GM06990 (cell line): Measurements from ENCODE around the gene MSI2.

Source experiments
- DNase-seq: peaks from one replicate; pipeline ENCODE4 v3.0.0-alpha.2; 2011; ENCODE audit not compliant: insufficient read length; ENCODE audit errors: extremely low read depth
- H3K27me3 ChIP-seq: replicated peaks from 2 replicates; pipeline ENCODE4 v1.6.0; 2011; ENCODE audit warnings: low read length; ENCODE audit not compliant: control insufficient read depth, insufficient read depth
- H3K36me3 ChIP-seq: 2 replicates; pipeline ENCODE4 v1.5.1; 2011; ENCODE audit warnings: low read length; ENCODE audit not compliant: control insufficient read depth, insufficient read depth
- H3K4me3 ChIP-seq: replicated peaks from 2 replicates; pipeline ENCODE4 v1.5.1; 2011; ENCODE audit warnings: low read depth, mild to moderate bottlenecking, control low read depth, low read length
- TF ChIP-seq, protein P1 (sequence below): IDR thresholded peaks from 2 replicates; pipeline ENCODE4 v1.5.1; 2011; ENCODE audit warnings: low read length, control low read depth, mild to moderate bottlenecking, inconsistent platforms; ENCODE audit not compliant: insufficient read depth, poor library complexity, severe bottlenecking

Gene MSI2

DNA sequence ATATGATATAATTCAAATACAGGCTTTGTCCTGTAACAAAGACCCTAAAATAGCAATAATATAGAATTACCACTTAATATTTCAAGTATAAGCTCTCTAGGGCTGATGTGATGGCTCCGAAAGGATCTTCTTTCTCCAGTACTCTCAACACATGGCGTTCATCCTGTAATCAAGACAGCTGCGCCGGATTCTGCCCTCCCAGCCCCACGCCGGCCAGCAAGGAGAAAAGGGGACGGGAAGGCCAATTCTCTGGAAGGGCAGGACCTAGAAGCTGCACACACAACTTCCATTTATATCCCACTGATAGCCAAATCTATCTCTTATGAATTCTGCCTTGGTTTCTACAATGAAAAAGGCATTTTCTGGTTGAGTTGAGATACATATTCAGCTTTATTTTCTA is 456.8 kb downstream of the MSI2 start:
- no peak overlapping the region for H3K4me3 ChIP-seq
- DNase-seq = no peak
- H3K36me3 ChIP-seq = no peaks in the 10 kb centered on the region
- H3K27me3 ChIP-seq = no peaks in the 10 kb centered on the region; the same call in 1 of the 2 replicates
- TF ChIP-seq, protein P1, sequence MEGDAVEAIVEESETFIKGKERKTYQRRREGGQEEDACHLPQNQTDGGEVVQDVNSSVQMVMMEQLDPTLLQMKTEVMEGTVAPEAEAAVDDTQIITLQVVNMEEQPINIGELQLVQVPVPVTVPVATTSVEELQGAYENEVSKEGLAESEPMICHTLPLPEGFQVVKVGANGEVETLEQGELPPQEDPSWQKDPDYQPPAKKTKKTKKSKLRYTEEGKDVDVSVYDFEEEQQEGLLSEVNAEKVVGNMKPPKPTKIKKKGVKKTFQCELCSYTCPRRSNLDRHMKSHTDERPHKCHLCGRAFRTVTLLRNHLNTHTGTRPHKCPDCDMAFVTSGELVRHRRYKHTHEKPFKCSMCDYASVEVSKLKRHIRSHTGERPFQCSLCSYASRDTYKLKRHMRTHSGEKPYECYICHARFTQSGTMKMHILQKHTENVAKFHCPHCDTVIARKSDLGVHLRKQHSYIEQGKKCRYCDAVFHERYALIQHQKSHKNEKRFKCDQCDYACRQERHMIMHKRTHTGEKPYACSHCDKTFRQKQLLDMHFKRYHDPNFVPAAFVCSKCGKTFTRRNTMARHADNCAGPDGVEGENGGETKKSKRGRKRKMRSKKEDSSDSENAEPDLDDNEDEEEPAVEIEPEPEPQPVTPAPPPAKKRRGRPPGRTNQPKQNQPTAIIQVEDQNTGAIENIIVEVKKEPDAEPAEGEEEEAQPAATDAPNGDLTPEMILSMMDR = no peak

DNA sequence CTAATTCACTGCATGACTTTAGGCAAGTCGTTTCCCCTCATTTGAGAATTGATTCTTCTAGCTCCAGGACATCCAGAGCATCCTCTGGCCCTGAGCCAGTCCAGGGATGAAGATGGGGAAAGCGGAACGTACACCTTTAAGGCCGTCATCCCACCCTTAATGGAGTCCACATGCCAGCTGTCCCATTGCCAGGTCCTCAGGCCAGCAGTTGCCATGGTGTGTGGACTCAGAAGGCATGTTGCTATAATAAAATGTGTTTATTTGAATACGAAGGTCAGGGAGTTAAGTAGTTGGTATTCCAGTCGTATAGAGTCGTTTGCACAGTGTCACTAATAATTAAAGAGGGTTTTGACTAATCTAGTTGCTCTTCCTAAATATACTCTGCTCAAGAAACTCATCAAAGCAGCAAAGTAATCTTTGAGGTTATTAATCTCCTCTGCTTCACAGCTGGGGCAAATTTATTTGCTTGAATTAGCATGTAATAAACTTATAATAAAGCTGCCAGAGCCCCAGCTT is 458.4 kb downstream of the MSI2 start:
- Histone ChIP-seq H3K36me3 (no peaks in the 10 kb centered on the region), H3K27me3 (no peaks in the 10 kb centered on the region; the same call in none of the 2 replicates), H3K4me3 (no peak overlapping the region)
- TF ChIP-seq, protein P1 = no peak
- no peak for DNase-seq

DNA sequence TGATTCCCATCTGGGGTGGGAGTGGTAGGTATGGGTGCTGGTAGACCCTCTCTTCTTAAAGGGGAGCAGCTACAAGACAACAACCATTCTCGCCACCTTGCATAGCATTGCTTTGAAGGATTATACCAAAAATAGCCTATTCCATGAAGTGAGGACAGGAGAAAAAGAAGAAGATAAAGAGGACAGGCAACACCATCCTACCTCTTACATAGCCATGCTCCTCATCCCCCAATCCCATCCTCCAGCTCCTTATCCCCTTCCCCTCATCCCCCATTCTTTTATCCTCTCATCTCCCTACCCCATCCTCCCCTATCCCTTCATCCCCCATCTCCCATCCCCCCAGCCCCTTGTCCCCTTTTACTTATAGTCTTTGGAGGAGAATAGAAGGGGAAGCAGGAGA is 459.7 kb downstream of the MSI2 start:
- no peak for DNase-seq
- Histone ChIP-seq H3K4me3 (no peak overlapping the region), H3K36me3 (no peaks in the 10 kb centered on the region), H3K27me3 (no peaks in the 10 kb centered on the region; the same call in none of the 2 replicates)
- TF ChIP-seq, protein P1 = no peak

DNA sequence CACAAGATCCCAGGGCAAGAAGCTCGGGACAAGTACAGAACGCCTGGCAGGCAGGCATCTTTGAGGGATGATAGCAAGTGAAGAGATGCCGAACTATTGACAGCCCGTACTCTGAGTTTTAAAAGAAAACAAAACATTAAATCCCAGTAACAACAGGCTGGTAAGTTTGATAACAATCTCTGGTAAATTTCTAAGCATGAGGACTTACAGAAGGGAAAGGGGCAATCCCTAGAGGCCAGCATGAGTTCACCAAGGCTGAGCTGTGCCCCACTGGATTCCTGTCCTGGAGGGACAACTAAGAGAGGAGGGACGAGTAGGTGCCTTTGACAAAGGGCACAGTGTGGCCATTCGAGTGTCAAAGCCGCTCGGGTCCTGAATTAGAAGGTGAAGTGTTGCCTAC is 462.6 kb downstream of the MSI2 start:
- TF ChIP-seq, protein P1 = no peak
- no peaks in the 10 kb centered on the region for H3K36me3 ChIP-seq
- no peaks in the 10 kb centered on the region; the same call in 1 of the 2 replicates for H3K27me3 ChIP-seq
- no peak overlapping the region for H3K4me3 ChIP-seq
- DNase-seq = no peak

DNA sequence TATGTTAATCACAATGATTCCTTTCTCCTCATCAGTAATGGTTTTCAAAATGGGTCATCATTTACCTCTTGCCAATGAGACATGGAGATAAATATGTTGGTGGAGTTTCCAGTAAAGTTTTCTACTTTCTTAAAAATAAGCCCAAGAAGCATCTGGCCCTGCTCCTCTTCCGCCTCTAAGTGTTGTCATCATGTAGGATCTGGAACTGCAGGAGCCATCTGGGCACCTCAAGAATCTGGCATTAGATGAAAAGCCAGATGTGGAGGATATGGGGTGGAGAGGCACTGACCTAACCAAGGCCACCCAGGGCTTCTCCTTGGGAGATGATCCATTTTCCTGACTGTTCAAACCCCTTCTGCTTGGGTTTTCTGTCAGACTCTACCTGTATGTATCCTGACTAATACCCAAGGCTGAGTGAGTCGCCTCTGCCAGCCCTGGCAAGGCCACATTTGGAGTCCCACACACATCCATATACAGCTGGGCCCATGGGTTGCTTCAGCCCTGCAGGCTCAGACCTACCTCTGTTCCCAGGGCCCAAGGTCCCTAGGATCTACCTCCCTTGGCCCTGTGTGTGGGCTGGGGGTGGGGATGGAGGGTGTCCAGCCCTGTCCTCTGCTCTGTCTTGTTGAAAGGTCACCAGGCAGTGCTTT is 464.2 kb downstream of the MSI2 start:
- Histone ChIP-seq H3K36me3 (no peaks in the 10 kb centered on the region), H3K27me3 (no peaks in the 10 kb centered on the region; the same call in 1 of the 2 replicates), H3K4me3 (no peak overlapping the region)
- no peak for DNase-seq
- TF ChIP-seq, protein P1 = no peak
